ENCODE measurements around the gene POC1B.
A peak's percentile ranks its signal among the peaks of the same experiment; 100 is the strongest.

POC1B gene

GRCh38 chr12:89493670-89494302, 32.1 kb downstream of the POC1B start:
- DNase-seq = no peak

- DNase-seq = no peak
These were observed 33.0 kb downstream of the POC1B start for GRCh38 chr12:89492883-89493282.

GRCh38 chr12:89490922-89491321, 34.9 kb downstream of the POC1B start:
- DNase-seq = no peak

- DNase-seq = no peak
These were observed 39.6 kb downstream of the POC1B start for GRCh38 chr12:89486264-89486663.

- no peak for DNase-seq
These were observed 41.4 kb downstream of the POC1B start for GRCh38 chr12:89484470-89484869.

GRCh38 chr12:89481213-89481914, 44.5 kb downstream of the POC1B start:
- DNase-seq = no peak

GRCh38 chr12:89479982-89480381, 45.9 kb downstream of the POC1B start:
- DNase-seq = no peak

GRCh38 chr12:89477633-89478279, 48.1 kb downstream of the POC1B start:
- no peak for DNase-seq

- DNase-seq = no peak
These were observed 48.8 kb downstream of the POC1B start for GRCh38 chr12:89476904-89477595.

- no peak for DNase-seq
These were observed 49.6 kb downstream of the POC1B start for GRCh38 chr12:89476232-89476631.

- no peak for DNase-seq
These were observed 50.5 kb downstream of the POC1B start for GRCh38 chr12:89475203-89475990.

GRCh38 chr12:89474615-89475014, 51.2 kb downstream of the POC1B start:
- no peak for DNase-seq

- DNase-seq = no peak
These were observed 53.3 kb downstream of the POC1B start for GRCh38 chr12:89472508-89472907.

- peak; percentile 61 for DNase-seq
These were observed 54.9 kb downstream of the POC1B start for GRCh38 chr12:89470741-89471509.

GRCh38 chr12:89469361-89469760, 56.5 kb downstream of the POC1B start:
- no peak for DNase-seq

- DNase-seq = no peak
These were observed 57.1 kb downstream of the POC1B start for GRCh38 chr12:89468648-89469326.

GRCh38 chr12:89468017-89468416, 57.8 kb downstream of the POC1B start:
- DNase-seq = no peak

GRCh38 chr12:89464974-89465592, 60.8 kb downstream of the POC1B start:
- DNase-seq = no peak

- DNase-seq = peak; percentile 50
These were observed 63.9 kb downstream of the POC1B start for GRCh38 chr12:89461649-89462612.

- DNase-seq = no peak
These were observed 64.7 kb downstream of the POC1B start for GRCh38 chr12:89461190-89461589.

All from NCI-H748 treated with DMSO at 0.1 percent for 48 hours (cell line).